GM19238 (cell line): ENCODE measurements around the gene FBLIM1.

ENCODE experiments used
- DNase-seq: peaks from one replicate; pipeline ENCODE4 v3.0.0; 2011; ENCODE audit warnings: low spot score; ENCODE audit not compliant: insufficient read length

FBLIM1 gene, protein sequence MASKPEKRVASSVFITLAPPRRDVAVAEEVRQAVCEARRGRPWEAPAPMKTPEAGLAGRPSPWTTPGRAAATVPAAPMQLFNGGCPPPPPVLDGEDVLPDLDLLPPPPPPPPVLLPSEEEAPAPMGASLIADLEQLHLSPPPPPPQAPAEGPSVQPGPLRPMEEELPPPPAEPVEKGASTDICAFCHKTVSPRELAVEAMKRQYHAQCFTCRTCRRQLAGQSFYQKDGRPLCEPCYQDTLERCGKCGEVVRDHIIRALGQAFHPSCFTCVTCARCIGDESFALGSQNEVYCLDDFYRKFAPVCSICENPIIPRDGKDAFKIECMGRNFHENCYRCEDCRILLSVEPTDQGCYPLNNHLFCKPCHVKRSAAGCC

DNA sequence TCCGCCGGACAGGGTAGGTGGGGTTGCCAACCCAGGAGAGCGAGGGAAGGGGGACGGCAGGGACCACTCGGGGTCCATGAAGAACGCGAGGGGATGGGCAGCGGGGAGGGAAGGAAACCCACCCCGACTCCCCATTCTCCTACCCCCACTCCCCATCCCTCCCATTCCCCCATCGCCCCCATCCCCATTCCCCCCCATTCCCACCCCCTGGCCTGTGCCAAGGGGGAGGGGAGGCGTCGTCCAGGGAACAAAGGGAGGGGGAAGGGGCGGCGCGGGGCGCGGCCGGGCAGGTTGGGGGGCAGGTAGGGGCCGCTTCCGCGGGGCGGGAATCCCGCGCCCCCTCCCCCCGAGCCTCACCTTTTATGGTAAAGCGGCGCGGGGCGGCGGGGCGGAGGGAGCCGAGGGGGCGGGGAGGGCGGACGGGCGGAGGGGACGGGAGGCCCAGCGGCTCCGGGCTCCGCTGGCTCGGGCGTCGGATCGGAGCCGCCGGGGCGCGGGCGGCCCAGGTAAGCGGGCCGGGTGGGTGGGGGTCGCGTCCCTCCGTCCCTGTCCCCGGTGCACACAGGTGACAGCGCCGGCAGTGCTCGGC is at the start of gene FBLIM1:
Gene FBLIM1, plus strand, starts transcription at position 453 of the 589 bp plus-strand sequence. CDS start 6,189 bp downstream, outside the sequence.
- DNase-seq, result no peak

DNA sequence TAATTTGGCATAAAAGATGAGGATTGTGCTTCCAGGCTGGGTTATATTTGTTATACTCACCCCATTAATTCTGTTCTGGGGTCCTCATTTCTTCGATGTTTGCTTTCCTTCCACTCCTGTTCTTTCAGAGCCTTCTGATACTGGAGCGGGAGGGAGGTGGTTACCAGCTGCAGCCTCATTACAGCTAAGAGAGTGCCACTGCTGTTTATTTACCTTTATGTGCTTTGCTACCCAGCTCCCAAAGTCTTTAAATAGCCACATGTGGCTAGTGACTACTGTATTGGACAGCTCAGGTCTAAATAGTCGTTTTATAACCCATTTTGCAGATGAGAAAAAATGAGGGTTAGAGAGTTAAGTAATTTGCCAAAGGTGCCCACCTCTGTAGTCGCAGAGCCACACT is 49.4 kb upstream of the FBLIM1 start:
- no peak for DNase-seq

DNA sequence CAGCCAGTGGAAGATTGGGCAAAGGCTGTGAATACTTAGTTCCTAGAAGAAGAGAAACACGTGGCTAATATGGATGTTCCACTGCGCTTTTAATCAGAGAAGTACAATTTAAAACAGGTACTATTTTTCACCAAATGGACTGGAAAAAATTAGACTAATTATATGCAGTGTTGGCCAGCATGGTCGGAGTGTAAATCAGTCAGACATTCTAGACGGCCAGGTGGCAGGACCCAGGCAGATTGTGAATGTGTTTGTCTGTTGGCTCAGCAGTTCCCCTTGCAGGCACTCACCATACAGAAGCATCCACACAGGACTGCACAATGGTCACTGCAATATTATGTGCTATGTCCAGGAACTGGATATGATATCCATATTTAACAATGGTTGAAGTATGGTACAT is 46.4 kb upstream of the FBLIM1 start:
- no peak for DNase-seq

DNA sequence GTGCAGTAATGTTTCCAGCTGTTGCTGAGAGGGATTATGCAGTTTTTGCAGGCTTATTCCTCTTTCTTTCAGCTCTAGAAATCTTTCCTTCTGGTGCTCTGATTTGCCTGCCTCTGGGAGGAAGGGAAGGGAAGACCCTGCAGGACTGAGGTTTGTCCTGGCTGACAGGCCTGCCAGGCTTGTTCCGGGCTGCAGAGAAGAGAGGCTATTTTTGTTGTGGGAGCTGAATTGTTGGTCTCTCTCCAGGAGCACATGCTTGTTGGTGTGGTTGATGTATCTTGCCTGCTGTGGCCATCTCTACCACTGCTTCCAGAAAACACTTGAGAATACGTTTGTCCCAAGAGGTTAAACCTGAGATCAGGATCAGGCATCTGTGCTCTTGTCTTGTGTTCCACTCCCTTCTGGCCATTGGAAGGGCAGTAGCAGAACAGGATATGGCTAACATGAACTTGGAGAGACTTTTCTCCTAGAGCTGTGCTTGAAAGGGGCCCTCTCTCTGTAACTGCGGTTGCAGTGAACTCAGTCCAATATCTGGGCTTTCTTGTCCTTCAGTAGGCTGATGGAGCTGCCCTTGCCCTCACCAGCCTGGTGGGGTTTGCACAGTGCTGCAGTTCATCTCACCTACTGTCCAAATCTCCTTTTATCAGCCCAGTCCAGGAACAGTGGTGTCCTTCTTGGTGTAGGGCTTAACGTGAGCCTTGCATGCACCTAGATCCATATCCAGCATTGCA is 44.0 kb upstream of the FBLIM1 start:
- DNase-seq, result no peak

DNA sequence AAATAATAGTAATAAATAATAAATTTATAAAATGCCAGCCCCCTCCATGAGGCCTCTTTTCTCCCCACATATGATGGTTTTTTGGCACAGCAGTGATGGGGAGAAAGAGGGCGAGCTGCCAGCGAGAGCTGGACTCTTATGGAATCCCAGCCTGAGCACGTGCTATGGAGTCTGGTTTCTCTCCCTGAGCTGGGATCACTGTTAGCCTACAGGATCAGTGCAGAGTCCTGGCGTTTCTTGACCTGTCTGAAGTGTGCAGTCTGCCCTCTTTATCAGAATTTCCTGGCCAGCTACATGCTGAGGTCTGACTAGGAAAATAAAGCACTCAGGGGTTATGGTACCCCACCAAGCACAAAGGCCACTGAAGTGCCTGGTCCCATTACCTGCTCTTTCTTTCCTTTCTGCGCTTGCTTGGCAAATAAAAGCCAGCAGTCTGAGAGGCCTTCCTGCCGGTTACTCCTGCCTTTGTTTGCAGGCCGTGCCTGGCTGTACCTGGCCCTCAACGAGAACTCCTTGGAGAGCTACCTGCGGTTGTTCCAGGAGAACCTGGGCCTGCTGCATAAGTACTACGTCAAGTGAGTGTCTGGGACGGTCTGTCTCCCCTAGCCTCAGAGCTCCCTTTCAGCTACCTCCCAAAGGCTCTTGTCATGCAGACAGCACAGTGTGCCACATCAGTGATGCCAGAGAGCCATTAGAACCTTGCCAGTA is 41.0 kb upstream of the FBLIM1 start:
- DNase-seq, result no peak

DNA sequence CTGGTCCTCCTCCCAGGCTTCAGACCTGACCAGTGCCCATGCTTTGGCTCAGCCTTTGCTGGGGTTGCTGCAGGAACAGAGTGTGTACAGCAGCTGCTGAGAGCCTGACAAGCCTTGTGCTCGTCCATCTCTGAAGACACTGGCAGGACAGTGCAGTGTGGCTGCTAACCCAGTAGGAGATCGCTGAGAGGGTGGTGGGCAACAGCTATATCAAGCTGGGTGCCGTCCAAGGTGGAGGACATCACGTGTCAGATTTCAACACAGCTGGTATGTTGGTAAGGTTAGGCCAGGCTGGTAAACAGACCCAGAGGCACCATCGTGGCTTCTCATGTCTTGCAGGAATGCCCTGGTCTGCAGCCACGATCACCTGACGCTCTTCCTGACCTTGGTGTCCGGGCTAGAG is 40.4 kb upstream of the FBLIM1 start:
- no peak for DNase-seq

DNA sequence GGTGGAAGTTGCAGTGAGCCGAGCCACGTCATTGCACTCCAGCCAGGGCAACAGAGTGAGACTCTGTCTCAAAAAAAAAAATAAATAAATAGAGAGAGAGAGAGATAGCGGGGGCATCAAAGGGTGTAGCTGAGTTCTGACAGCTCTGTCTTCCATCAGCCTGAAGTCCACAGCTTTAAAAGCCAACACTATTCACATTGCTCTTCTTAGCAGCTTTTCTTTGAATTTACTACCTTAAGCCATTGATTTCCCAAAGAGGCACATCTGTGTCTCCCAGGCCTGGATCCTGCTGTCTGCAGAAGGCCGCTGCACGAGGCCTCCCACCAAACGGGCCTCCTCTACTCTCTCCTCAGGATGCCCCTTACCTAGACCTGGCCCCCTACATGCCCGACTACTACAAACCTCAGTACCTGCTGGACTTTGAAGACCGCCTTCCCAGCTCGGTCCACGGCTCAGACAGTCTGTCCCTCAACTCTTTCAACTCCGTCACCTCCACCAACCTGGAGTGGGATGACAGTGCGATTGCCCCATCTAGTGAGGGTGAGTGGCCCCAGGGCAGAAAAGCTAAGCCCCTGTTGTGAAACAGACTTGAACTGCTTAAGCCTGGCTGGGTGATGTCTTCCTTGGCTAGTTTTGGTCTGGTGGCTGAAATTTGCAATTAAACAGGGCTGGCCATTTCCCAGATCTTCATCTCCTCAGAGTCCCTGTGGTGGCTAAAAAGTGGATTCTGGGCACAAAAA is 39.0 kb upstream of the FBLIM1 start:
- no peak for DNase-seq

DNA sequence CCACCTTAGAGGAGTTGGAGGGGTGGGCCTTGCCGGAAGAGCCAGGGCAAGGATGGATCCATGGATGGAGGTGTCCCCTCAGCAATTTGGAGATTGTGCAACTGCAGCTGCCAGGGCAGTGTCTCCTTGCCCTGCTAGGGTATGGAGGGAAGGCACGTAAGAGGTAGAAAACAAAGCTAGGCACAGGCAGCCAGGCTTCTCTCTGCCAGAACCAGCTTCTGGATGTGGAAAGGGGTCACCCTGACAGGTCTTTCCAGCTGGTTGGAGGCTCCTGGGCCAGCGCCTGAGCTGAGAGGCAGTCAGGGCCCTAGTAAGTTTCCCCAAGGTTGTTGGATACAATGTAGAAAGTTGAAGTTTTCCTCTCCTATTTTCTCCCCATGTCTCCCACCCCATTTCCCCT is 37.7 kb upstream of the FBLIM1 start:
- no peak for DNase-seq

DNA sequence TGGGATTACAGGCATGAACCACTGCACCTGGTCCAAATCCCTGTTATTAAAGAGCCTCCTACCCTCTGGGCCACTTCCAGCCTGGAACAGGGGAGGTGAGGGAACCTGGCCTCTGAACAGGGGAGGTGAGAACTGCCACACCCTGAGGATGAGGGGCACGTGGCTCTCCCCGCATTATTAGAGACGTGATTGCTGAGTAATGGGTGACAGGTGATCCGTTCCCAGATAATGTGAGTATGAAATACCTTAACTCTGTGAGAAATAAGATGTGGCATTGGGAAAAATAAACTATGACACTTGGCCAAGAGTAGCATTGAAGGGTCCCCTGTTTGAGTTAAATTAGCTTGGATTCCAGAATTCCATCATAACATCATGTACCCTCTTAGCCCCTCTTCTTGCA is 36.2 kb upstream of the FBLIM1 start:
- no peak for DNase-seq

DNA sequence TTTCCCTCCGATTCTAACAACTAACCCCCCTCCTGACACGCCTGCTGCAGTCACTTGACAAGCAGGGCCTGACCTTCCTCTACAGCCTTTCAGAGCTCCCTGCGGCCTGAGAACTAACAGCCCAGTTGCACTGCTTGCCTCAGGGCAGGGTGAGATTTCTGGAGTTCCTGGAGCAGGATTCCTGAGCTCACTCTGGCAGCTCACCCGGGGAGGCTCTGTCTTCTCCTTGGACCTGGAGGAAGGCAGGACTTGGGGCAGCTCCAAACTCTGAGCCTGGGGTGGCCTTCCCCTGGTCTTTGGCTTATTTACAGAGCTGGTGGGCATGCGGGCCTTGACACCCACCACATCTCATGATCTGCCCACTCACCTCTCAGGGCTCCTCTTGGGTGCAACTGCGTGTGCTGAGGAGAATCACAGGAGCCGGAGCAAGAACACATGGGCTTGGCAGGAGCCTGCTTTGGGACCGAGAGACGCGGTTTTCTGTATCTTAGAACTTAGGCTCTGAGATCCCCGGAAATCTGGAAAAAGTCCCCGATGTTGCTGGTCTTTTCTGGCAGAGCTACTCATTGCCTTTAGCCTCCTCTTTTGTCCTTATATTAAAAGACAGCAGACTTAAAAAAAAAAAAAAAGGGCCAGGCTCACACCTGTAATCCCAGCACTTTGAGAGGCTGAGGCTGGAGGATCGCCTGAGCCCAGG is 35.6 kb upstream of the FBLIM1 start:
- DNase-seq, result no peak

DNA sequence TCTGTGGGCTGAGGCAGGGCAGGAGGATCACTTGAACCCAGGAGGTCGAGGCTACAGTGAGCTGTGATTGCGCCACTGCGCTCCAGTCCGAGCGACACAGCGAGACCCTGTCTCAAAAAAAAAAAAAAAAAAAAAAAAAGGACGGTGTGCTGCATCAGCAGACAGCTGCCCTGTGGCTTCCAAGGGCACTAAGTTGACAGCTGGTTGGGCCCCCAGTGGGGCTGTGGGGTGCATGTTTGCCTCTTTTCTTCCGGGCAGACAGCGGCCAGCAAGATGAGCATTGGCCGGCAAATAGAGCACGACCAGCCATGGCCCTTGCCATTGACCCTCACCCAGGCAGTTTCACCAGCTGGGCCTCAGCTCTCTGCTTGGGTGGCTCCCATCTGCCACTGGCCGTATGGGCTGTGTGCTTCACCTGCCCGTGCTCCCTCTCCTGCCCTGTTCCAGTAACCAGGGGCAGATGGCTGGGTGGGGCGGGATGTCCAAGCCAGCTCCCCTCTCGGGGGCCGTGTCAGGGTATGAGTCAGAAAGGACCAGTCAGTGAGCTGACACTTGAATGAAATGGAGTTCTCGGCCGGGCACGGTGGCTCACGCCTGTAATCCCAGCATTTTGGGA is 34.9 kb upstream of the FBLIM1 start:
- DNase-seq, result no peak

DNA sequence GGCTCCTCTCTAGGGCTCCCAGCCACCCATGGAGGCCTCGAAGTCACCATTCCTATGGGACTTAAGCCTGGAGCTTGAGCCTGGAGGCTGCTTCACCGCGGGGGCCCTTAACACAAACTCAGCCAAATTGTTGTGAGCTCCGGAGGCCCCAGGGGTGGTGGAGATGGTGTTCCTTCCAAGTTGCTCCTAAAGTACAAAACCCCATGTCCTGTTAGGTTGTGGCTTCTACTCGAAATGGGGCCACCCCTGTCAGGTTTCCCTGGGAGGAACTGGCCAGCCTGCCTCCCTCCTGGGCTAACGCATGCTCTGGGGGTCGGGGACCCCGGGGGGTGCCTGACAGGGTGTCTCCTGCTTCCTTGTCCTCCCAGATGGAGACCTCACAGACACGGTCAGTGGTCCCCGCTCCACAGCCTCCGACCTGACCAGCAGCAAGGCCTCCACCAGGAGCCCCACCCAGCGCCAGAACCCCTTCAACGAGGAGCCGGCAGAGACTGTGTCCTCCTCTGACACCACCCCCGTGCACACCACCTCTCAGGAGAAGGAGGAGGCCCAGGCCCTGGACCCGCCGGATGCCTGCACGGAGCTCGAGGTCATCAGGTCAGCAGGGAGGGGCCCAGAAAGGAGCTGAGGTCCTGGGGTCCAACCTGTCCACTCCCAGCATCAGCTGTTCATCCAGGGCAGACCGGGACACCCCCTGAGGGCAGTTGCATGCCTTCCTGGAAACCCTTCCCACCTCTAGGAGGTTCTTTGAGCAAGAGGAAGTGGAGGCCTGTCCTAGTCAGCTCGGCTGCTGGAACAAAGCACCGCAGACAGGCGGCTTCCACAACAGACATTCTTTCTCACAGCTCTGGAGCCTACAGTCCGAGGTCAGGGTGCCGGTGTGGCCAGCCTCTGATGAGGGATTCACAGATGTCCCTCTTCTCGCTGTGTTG is 33.4 kb upstream of the FBLIM1 start:
- no peak for DNase-seq

DNA sequence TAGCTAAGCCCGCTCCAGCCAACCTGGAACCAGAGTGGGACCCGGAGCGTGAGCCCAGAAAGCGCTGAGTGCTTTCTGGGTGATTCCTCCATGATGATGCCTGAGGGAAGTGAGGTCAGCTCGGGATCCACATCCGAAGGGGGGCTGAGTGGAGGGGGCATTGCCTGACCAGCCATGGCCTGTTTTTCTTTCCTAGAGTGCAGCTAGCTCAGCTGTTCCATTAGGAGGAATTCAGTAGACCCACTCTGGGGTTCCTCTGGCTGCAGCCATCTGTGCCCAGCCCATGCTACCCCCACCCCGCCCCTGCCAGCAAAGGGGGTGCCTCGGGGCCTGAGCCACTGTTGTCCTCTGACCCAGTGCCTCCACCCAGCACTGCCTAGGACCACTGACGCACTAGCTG is 32.1 kb upstream of the FBLIM1 start:
- no peak for DNase-seq

DNA sequence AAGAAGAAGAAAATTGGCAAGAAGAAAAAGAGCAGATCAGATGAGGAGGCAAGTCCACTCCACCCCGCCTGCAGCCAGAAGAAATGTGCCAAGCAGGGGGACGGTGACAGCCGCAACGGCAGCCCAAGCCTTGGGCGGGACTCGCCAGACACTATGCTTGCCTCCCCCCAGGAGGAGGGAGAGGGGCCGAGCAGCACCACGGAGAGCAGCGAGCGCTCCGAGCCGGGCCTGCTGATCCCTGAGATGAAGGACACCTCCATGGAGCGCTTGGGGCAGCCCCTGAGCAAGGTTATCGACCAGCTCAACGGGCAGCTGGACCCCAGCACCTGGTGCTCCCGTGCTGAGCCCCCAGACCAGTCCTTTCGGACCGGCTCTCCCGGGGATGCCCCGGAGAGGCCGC is 31.6 kb upstream of the FBLIM1 start:
- no peak for DNase-seq

DNA sequence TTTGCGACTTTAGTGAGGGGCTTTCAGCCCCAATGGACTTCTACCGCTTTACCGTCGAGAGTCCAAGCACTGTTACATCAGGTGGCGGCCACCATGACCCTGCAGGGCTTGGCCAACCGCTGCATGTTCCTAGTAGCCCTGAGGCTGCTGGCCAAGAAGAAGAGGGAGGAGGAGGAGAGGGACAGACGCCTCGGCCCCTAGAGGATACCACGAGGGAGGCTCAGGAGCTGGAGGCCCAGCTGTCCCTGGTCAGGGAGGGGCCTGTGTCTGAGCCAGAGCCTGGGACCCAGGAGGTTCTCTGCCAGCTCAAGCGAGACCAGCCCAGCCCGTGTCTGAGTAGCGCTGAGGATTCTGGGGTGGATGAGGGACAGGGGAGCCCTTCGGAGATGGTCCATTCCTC is 31.2 kb upstream of the FBLIM1 start:
- DNase-seq, result no peak

DNA sequence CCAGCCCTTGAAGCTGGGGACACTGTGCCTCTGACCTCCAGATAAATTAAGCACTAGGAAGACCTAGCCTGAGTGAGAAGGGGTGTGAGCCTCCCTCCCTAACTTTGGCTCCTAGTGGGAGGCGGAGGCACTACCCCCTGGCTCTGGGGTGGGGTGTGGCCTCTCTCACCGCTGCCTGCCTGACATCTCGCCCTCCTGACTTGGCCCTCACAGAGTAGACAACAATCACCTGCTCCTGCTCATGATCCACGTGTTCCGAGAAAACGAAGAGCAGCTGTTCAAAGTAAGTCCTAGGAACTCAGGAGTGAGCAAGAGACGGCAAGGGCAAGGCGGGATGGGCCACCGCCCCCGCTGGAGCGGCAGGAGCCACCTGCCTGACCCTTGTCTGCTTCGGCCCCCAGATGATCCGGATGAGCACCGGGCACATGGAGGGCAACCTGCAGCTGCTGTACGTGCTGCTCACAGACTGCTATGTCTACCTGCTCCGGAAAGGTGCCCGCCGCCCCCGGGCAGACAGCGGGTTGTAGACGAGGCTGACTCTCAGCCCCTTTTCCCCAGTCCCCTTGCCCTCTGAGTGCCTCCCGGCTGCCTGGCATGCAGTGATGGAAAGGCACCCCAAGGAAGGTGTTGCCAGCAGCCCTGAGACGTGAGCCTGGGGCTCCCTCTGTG is 30.6 kb upstream of the FBLIM1 start:
- DNase-seq, result no peak

DNA sequence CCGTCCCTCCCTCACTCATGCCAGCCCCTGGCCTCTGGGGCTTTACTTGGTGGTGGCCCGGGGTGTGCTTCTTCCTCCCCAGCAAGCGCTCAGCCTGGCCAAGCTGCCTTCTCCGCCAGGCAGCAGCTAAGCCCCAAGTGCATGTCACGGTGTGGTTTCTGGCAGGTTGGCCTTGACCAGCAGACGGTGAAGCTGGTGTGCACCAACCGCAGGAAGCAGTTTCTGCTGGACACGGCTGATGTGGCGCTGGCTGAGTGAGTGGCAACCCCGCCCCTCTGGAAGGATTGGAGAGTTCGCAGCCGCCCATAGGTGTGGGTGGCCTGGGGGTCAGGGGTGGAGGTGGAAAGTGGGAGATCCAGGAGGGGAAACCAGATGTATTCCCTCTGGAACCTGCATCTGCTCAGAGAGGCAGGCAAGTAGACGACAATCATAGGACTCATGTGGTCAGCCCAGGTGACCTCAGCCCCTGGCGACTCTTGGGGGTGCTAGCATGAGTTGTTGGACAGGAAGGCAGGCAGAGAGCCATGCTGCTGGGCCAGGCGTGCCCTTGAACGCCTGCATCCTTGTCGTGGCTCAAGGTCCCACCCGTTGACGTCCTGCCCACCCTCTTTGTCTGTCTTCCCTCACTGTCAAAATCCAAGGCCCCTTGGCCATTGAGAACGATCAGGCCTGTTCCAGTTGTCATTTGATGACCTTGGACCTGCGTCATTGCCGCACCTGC is 29.5 kb upstream of the FBLIM1 start:
- no peak for DNase-seq

DNA sequence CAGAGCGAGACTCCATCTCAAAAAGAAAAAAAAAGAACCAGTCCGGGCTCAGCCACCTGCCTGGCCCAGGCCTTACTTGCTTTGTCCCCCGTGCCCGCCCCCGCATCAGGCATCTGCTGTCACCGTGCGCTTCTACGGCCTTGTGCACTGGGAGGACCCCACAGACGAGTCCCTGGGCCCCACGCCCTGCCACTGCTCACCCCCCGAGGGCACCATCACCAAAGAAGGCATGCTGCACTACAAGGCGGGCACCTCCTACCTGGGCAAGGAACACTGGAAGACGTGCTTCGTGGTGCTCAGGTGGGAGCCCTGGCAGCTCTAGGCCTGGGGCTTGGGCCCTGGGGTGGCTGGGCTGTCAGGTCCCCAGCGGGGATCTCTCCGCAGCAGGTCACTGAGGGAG is 28.2 kb upstream of the FBLIM1 start:
- DNase-seq, result no peak
